Stimulated activated CD8-positive, alpha-beta memory T cell treated with anti-CD3 and anti-CD28 coated beads, Interleukin-7, amount 100 ng/mL, for 48 hours (primary cell): ENCODE results near the gene IL20RA.
"Not testable (repeated sequence)": the region's sequence is repeated elsewhere in the genome, so short reads cannot be mapped to it uniquely, and the experiment has no call there.

Experiments
- DNase-seq, 2 donors: peaks; one replicate each; pipeline ENCODE4 v3.0.0-alpha.2; 2020; ENCODE audit warnings: low read depth in 1 of 2; ENCODE audit errors: extremely low read depth in 1 of 2

The IL20RA gene

DNA sequence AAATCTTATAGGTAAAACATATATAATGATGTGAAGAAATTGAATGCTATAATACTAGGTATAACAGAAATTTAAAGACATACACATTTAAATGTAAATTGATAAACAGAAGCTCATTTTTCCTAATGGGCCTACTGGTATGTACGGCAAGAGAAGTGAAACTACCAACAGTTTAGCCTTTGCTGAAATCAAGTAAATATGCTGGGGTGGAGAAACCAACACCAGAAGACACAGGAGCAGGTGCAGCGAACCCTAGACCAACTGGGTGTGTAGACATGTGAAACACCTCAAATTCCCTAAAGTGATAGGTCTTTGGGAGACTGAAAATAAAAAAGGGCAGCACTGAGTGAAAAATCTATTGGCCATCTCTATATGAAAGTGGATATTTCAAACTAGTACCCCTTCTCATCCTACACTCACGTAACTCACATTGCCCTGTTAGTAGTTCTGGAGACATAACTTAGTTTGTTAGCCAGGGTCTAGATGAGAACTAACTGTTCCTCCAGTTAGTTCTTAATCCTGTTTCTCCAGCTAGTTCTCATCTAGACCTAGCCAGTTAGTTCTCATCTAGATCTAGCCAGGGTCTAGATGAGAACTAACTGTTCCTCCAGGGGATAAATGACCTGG, 69.6 kb downstream of the IL20RA start:
- no peak for DNase-seq

DNA sequence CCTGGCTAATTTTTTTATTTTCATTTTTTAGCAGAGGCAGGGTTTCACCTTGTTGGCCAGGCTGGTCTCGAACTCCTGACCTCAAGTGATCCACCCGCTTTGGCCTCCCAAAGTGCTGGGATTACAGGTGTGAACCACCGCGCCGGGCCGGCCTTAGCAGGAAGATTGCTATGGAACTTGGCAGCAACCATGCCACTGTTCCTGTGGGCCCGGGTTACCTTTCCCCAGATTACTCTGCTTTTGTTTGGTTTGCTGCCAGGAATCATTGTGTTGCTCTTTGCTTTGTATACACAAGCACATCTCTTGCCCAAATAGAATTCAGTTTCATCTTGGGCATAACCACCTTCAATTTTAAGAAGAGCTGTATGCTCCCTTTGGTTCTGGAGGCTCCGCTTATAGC, 71.0 kb downstream of the IL20RA start:
- DNase-seq: not testable (repeated sequence)

- no peak for DNase-seq
These were observed 73.2 kb downstream of the IL20RA start for GRCh38 chr6:136971609-136972008.

DNA sequence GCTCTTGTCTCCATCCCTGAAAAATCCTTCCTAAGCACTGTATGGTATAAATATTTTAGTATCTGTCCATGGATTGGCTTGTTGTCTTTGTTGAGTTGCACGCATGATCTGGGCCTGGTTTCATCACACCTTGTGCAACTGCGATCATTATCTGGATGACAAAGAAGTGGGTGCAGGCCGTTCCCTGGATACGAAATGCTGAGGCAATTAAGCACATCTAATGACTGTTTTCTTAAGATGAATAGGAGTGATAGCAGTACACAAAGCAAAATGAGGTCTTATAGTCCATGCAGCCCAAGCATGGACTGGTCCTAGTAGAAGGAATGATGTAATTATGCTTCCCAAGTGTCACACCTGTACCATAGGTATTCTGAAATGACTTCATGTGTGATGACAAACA, 74.8 kb downstream of the IL20RA start:
- DNase-seq: no peak

DNA sequence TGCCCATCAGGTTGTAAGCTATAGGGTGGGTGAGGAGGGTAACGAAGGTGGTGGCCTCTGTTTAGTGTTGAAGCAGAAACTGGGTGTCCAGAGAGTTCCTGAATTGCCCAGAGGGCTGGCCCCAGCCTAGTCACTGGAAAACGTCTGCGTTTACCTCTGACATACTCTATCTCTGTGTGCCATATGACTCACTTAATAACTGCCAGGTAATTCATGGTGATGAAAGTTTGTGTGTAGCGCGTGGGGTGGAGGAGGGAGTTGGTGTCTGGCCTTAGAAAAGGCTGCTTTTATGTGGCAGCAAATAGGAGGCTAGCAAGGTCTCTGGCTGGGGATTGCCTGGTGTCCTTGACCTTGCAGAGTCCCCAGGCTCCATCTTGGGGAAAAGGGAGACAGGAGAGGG, 75.3 kb downstream of the IL20RA start:
- no peak for DNase-seq

- no peak for DNase-seq
These were observed 75.9 kb downstream of the IL20RA start for GRCh38 chr6:136968837-136969236.

DNA sequence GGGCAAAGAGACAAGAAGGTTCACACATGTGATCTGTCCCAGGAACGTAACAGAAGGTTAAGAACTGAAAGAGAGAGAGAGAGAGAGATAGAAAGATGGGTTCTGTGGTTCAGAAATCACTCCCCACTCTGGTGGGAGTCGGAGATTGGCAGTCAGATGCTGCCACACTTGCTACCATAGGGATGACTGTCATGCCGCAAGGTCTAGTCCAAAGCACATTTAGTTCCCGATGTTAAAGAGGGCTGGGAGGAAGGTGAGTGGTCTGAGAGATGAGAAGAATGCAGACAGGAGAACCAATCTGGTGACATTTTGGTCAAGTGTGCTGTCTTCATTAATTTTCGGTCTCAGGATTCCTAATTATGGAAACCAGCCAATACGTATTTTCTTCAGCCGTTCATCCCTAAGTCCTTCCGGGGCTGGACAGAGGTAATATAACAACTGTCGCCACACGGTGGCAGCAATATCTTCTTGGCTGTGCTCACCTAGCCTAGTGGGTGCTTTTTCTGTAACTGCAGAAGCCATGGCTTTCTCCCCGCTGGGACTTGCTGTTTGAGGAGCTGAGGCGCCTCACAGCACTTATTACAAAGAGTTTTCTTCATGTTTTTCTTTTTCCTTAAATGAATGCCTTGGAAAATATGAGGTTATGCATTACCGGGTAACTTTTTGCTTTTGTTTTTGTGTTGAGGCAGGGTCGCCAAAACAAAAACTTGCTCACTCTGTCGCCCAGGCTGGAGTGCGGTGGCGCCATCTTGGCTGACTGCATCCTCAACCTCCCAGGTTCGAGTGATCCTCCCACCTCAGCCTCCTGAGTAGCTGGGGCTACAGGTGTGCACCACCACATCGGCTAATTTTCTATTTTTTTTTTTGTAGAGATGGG, 76.7 kb downstream of the IL20RA start:
- DNase-seq: peak; percentile 20 to 23

DNA sequence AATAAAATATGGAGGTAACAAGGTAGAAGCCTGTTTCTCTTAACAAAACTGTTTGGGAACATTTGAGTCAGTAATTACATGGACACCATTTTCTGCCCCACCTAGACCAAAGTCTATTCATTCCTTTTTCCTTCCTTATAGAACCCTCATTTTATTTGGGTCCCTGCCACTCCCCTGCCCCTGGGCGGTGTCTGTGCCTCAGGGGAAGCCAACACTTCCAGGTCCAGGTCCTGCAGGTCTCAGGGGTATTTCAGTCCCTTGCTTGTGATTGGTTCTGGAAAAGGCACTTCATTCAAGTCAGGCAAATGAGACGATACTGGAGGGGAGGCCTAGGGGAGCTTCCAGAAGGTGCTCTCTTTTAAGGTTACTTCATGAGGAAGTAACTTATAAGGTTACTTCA, 80.4 kb downstream of the IL20RA start:
- no peak for DNase-seq

GRCh38 chr6:136963259-136963658, 81.5 kb downstream of the IL20RA start:
- DNase-seq: no peak

DNA sequence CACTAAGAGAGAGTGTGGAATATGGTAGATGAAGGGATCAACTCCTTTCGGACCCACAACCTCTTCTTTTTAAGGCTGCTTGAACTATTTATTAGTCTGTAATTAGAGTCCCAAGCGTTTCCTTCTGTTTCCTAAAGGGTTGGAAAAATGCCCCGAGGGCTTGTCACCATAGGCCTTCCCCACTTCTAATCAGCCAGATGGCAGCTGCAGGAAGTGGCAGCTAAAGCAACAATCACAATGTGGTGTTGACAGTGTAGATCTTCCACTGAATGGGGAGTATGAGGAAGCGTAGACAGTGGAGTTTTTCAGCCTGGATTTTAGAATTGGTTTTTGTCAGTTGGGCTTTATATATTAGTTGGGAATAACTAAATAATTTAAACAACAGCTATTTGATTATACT, 82.1 kb downstream of the IL20RA start:
- DNase-seq: no peak

GRCh38 chr6:136961848-136962247, 82.9 kb downstream of the IL20RA start:
- DNase-seq: no peak

GRCh38 chr6:136960781-136961180, 84.0 kb downstream of the IL20RA start:
- no peak for DNase-seq

- not testable (repeated sequence) for DNase-seq
These were observed 84.8 kb downstream of the IL20RA start for GRCh38 chr6:136959935-136960334.

DNA sequence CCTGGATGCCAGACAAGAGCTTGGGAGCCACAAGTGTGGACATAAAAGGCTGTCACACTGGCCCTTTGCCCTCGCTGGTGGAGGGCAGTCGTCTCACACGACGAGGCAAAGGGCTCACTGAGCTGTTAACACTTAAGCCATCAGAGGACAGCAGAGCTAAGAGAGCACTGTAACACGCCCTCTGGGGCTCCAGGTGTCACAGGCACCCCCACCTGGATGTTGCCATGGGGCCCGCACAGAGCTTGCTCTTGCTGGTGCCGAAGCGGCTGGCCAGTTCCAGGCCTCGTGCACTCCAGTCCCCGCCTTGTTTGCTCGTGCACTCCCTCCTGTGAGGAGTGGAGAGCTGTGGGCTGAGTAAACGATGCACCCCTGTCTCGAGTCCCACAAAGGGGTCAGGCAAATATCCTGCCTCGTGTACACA, 85.3 kb downstream of the IL20RA start:
- DNase-seq: no peak

DNA sequence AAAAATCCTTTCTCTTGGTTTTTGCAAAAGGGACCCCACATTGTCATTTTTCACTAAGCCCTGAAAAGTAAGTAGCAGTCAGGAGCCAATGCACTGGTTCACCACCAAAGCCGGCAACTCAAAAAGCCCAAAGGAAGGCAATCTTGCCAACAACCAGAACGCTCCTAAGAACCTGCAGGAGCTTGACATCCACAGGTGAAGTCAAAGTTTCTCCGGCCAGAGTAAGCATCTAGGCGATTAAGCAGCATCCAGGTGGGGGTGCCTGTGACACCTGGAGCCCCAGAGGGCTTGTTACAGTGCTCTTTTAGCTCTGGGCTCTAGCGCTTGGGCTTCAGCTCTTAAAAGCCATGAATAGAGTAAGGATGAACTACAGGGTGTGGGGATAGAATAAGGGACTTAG, 86.6 kb downstream of the IL20RA start:
- DNase-seq: no peak

GRCh38 chr6:136956590-136957544, 87.9 kb downstream of the IL20RA start:
- DNase-seq: no peak

DNA sequence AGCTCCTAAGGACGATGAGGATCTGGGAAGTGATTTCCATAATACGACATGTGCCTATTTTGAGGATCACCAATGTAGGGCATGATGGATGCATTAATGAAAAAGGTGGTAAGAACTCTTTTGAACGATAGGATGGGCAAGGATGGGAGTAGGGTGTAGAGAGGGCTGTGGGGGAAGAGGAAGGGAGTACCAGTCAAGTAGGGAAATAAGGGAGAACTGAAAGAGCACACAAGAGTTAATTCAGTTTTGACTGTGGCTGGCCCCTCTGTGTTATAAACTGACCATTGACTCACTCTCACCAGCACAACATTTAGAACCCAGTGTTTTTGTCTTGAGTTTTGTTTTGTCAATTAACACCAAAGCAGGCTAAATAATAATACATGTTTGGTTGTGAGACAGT, 89.6 kb downstream of the IL20RA start:
- no peak for DNase-seq

GRCh38 chr6:136952714-136953260, 92.0 kb downstream of the IL20RA start:
- DNase-seq: no peak

DNA sequence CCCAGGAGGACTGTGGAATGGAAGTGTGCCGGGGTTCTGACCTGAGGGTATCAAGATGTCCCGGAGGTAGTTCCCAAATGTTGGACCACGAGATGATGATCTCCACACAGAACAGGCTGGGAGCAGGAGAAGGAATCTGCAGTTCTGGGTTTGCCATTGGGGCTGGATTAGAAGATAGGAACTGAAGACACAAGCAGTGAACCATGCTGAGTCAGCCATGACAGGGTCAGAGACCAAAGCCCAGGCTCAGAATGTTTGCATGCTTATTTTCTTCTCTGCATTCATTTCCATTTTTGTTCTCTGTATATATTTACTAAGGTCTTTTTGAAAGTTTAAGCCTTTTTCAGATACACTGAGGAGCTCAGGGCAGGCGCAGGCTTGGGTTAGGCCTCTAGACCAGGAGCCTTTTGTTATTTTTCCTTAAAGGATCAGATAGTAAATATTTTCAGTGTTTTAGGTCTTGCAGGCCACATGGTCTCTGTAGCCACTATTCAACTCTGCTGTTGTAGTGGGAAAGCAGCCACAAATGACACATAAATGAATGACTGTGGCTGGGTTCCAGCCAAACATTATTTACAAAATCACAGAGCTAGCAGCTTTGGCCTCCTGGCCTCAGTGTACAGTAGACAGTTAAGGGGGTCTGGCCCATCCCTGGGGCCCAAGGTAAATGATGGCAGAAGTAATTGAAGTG, 94.2 kb downstream of the IL20RA start:
- no peak for DNase-seq
